PC-9 (cell line): ENCODE measurements around the gene CFAP107. TPM values are rescaled to one million over a fixed set of nuclear protein-coding genes. Genes with fewer than 3 reads are reported as not detected.

Source experiments
- BruUV-seq: library from RNA; stranded (reverse); fragments of 400-500 nt; replicated peaks from 2 replicates; lab custom pipeline; 2021; lab: Mats Ljungman, UMichigan
- CTCF ChIA-PET: fragments of 300-600 bp; sonication (Branson Sonifier 250); formaldehyde crosslinking; loops from one replicate; lab custom pipeline; 2022; ENCODE audit warnings: antibody characterized with exemption; lab: Charles Lee
- POLR2A ChIA-PET: fragments of 300-600 bp; sonication (Branson Sonifier 250); formaldehyde crosslinking; loops from one replicate; lab custom pipeline; 2022; ENCODE audit warnings: antibody characterized with exemption; ENCODE audit not compliant: unreplicated experiment; lab: Charles Lee
- DNase-seq, 2 experiments: peaks; one replicate each; pipeline versions ENCODE4 v3.0.0 to v3.0.0-alpha.2; 2015 to 2022; ENCODE audit warnings: mixed read lengths in 1 of 2
- H2AFZ ChIP-seq: fragments of 200-600 bp; sonication (generic); 2 replicates; pipeline ENCODE4 v1.8.1; 2017; ENCODE audit warnings: antibody characterized with exemption
- H3F3A ChIP-seq: fragments of 200-600 bp; sonication (generic); 2 replicates; pipeline ENCODE4 v1.8.1; 2017; ENCODE audit warnings: antibody characterized with exemption, mild to moderate bottlenecking, low read depth; ENCODE audit not compliant: insufficient read depth
- H3K27ac ChIP-seq: fragments of 200-600 bp; sonication (generic); 2 replicates; pipeline ENCODE4 v1.6.1; 2016; ENCODE audit warnings: mixed run types
- H3K27me3 ChIP-seq: fragments of 200-600 bp; sonication (generic); 2 replicates; pipeline ENCODE4 v1.6.1; 2016; ENCODE audit warnings: low read depth, mixed run types; ENCODE audit not compliant: insufficient read depth
- H3K36me3 ChIP-seq: fragments of 200-600 bp; sonication (generic); 2 replicates; pipeline ENCODE4 v1.6.1; 2016; ENCODE audit warnings: low read depth, mixed run types
- H3K4me1 ChIP-seq: fragments of 200-600 bp; sonication (generic); replicated peaks from 2 replicates; pipeline ENCODE4 v1.6.1; 2016; ENCODE audit warnings: mixed run types; ENCODE audit not compliant: insufficient read depth
- H3K4me2 ChIP-seq: fragments of 200-600 bp; sonication (generic); 2 replicates; pipeline ENCODE4 v1.6.1; 2017; ENCODE audit warnings: mixed run types
- H3K4me3 ChIP-seq: fragments of 200-600 bp; sonication (generic); 2 replicates; pipeline ENCODE4 v1.6.1; 2016; ENCODE audit warnings: mixed run types
- H3K79me2 ChIP-seq: fragments of 200-600 bp; sonication (generic); 2 replicates; pipeline ENCODE4 v1.6.1; 2017; ENCODE audit warnings: low read depth, mixed run types
- H3K9me2 ChIP-seq: fragments of 200-600 bp; sonication (generic); 2 replicates; pipeline ENCODE4 v1.8.1; 2017; ENCODE audit warnings: mild to moderate bottlenecking; ENCODE audit not compliant: insufficient read depth
- H3K9me3 ChIP-seq: fragments of 200-600 bp; sonication (generic); 2 replicates; pipeline ENCODE4 v1.8.1; 2016; ENCODE audit warnings: low read depth; ENCODE audit not compliant: insufficient read depth
- H4K20me1 ChIP-seq: fragments of 200-600 bp; sonication (generic); 2 replicates; pipeline ENCODE4 v1.8.1; 2017; ENCODE audit not compliant: insufficient read depth
- CTCF ChIP-seq: fragments of 200-600 bp; sonication (generic); conservative IDR thresholded peaks from 2 replicates; pipeline ENCODE4 v1.6.1; 2017; ENCODE audit warnings: mixed run types, antibody characterized with exemption, mild to moderate bottlenecking, moderate library complexity
- EZH2 ChIP-seq: fragments of 200-600 bp; sonication (generic); IDR thresholded peaks from 2 replicates; pipeline ENCODE4 v1.8.0; 2017; ENCODE audit warnings: antibody characterized with exemption, low read depth
- intact Hi-C: fragments of 100-400 bp; cut with micrococcal nuclease; formaldehyde crosslinking; loops from one replicate; pipeline ENCODE4 v1.10.0; 2022; ENCODE audit not compliant: unreplicated experiment
- total RNA-seq: library from RNA; stranded (reverse); gene quantifications from 2 replicates; pipeline ENCODE4 v1.2.3, GENCODE V29; 2021

Gene CFAP107
- total RNA-seq, 1 experiment from 2014 or later = not detected

- H3K36me3 ChIP-seq = no peaks in the 10 kb centered on the region
- H3F3A ChIP-seq = no peaks in the 10 kb centered on the region
- no peaks in the 10 kb centered on the region for H4K20me1 ChIP-seq
- no peak for DNase-seq
- ChIA-PET CTCF (no interaction called here), POLR2A (no interaction called here)
- TF ChIP-seq EZH2 (no peak), CTCF (no peak)
- H3K79me2 ChIP-seq = no peaks in the 10 kb centered on the region
- BruUV-seq = no TSS peak
- H3K9me2 ChIP-seq = no peaks in the 10 kb centered on the region
- H3K4me2 ChIP-seq = no peak overlapping the region
- no peak overlapping the region for H2AFZ ChIP-seq
- H3K4me3 ChIP-seq = no peak overlapping the region
- H3K9me3 ChIP-seq = no peaks in the 10 kb centered on the region
- no peaks in the 10 kb centered on the region for H3K4me1 ChIP-seq
- intact Hi-C loops = no loop called here
- no peak overlapping the region for H3K27ac ChIP-seq
- peaks cover 2% of the 10 kb centered on the region; the same call in 1 of the 2 replicates for H3K27me3 ChIP-seq
Observed at GRCh38 chr1:12810691-12811408, 64.8 kb downstream of the CFAP107 start.

- Histone ChIP-seq H3K4me1 (no peaks in the 10 kb centered on the region), H3K9me2 (no peaks in the 10 kb centered on the region), H3K4me3 (no peak overlapping the region), H2AFZ (no peak overlapping the region), H3K27me3 (peaks cover 2% of the 10 kb centered on the region; the same call in 1 of the 2 replicates), H3K36me3 (no peaks in the 10 kb centered on the region), H3K27ac (no peak overlapping the region), H3K4me2 (no peak overlapping the region), H3F3A (no peaks in the 10 kb centered on the region), H3K9me3 (no peaks in the 10 kb centered on the region), H3K79me2 (no peaks in the 10 kb centered on the region), H4K20me1 (no peaks in the 10 kb centered on the region)
- no peak for DNase-seq
- intact Hi-C loops = no loop called here
- BruUV-seq = no TSS peak
- CTCF ChIA-PET = no interaction called here
- POLR2A ChIA-PET = no interaction called here
- TF ChIP-seq CTCF = no peak
- no peak for TF ChIP-seq EZH2
Observed at GRCh38 chr1:12811409-12811784, 65.4 kb downstream of the CFAP107 start.

Other genes with a start within 250 kb of the CFAP107 start
- 144 and 154 TPM in 2 replicates for gene DHRS3, start 128.0 kb upstream of the CFAP107 start, total RNA-seq
- gene AADACL4, start 102.1 kb upstream of the CFAP107 start, total RNA-seq = not detected in 2 replicates
- gene AADACL3, start 30.1 kb upstream of the CFAP107 start, total RNA-seq = not detected in 2 replicates
- not detected in 2 replicates for gene PRAMEF12, start 27.5 kb downstream of the CFAP107 start, total RNA-seq
- not detected in 2 replicates for gene PRAMEF1, start 45.2 kb downstream of the CFAP107 start, total RNA-seq
- not detected in 2 replicates for gene PRAMEF11, start 85.2 kb downstream of the CFAP107 start, total RNA-seq
- gene HNRNPCL1, start 102.5 kb downstream of the CFAP107 start, total RNA-seq = not detected in 2 replicates
- not detected in 2 replicates for gene PRAMEF2, start 110.9 kb downstream of the CFAP107 start, total RNA-seq
- gene PRAMEF4, start 140.0 kb downstream of the CFAP107 start, total RNA-seq = not detected in 2 replicates
- gene PRAMEF10, start 152.1 kb downstream of the CFAP107 start, total RNA-seq = not detected in 2 replicates
- not detected in 2 replicates for gene PRAMEF7, start 170.4 kb downstream of the CFAP107 start, total RNA-seq
- gene PRAMEF6, start 201.4 kb downstream of the CFAP107 start, total RNA-seq = not detected in 2 replicates